Sciatic nerve (tissue), 2 donors: ENCODE data around the gene NTRK2. TPM values are rescaled to one million over a fixed set of nuclear protein-coding genes. Genes with fewer than 3 reads are reported as not detected.
A peak's percentile ranks its signal among the peaks of the same experiment; 100 is the strongest.

Experiments used
- ATAC-seq: fragments of 200-7000 bp; cut with Tn5 transposase; one replicate; pipeline ENCODE4 v1.9.1; 2020; ENCODE audit warnings: mild to moderate bottlenecking, moderate library complexity
- DNase-seq: peaks from one replicate; pipeline ENCODE4 v3.0.0-alpha.2; 2020; ENCODE audit warnings: low spot score
- intact Hi-C: fragments of 100-400 bp; cut with DNase I; formaldehyde crosslinking; loops from one replicate; pipeline ENCODE4 v1.14.2; 2022
- total RNA-seq: library from RNA; stranded (reverse); fragmentation: NEBNext Ultra II Directional; extraction: Animal tissue kit (Norgen Biotek cat#: 25700); gene quantifications from one replicate; pipeline ENCODE4 v1.2.1, GENCODE V29; 2021
- donor health status: DM: no; HTN: no; CAD: no.
- donor health status: DM: no; HTN: no; CAD: no.

Gene NTRK2
- total RNA-seq, 1 donor from 2014 or later, result 75.0 TPM

DNA sequence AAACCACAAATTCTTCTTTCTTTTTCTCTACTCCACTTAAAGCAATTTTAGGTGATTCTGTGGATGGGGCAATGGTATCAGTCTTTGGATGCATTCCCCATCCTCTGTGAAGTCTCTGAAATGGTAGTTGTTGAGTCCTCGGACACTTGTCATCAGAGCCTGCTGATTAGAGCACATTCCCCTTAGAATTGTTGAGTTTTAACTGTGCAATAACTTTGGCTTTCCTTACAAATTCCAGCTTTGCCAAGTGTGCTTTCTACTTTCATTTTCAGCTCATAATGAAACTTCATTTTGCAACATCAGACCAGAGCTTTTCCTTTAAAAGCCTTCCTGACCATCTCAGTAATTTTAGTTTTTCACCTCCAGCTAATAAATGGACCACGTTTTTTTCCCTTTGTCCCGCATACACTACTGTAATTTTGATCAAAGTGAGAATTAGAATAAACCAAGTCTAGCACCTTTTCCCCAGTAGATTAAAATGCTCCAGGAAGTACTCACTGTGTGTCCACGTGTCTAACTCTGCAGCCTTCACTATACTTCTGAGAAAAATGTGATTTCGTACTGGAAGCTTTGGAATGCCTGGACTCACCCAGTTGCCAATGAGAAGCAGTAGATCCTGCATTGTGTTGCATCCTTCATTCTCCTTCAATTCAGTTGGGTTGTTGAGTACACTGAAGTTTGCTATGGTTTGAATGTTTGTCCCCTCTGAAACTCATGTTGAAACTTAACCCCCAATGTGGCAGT, 135.6 kb downstream of the NTRK2 start:
- intact Hi-C loops, result no loop called here
- ATAC-seq, result peak; percentile 65

DNA sequence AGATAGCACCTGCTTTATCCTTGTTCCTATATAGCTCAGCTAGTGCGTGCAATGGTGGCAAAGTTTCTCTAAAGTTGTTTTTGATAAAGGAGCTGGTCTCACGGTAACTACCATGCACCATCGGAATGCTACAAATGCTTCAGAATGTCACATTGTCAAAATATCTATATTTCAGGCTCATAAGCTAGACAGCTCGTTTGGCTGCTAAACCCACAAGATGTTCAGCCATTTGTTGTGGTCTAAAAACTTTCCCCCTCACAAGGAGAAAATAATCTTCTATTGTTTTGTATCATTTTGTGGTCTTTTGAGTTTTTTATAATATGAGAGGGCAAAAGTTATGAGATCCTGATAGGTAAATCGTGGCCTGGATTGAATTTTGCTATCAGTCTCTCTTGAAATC, 137.9 kb downstream of the NTRK2 start:
- DNase-seq, result no peak
- intact Hi-C loops, result no loop called here
- ATAC-seq, result no peak

More for the DNA sequence above, 135.6 kb downstream of the NTRK2 start:
- DNase-seq, result no peak

DNA sequence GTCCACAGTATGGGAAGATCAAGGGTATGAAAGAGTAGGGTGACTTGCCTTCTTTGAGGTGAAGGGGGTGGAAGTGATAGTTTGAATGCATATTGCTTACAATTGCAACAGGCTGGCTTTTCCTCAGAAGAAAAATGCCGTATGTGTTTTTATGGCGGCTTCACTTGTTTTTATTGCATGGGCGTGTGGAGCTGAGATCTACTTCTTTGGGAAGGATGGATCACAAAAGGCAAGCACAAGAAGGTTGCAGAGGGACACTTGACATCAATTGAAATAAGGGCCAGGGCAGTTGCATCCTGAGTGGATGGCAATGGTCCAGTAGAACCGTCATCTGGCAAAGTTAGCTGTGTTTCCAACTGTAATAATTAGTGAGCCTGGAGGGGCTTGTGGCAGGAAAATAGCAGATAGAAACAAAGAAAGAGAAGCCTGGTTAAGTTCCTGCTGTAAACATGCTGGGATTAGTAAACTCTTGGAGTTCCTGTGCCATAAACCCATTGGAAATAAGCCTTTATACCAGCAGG, 138.4 kb downstream of the NTRK2 start:
- intact Hi-C loops, result no loop called here
- ATAC-seq (no peak), DNase-seq (no peak)

DNA sequence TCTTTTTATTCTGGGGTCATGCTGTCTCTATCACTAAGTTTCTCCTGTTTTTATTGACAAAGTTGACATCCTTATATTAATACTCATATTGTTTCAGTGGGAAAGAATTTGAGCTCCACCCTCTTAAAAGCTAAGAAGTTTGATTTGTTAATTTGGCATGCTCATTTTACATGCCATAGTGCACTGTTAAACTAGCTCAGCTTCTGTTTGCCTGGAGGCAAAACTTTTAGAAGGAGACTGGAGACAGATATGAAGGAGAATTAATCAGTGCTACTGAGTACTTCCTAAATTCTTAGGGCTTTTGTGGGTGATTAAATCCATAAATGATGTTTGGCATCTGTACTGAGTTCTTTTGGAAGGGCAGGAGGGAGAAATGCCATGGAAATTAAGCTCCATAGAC, 138.9 kb downstream of the NTRK2 start:
- ATAC-seq (no peak), DNase-seq (no peak)
- intact Hi-C loops, result no loop called here

DNA sequence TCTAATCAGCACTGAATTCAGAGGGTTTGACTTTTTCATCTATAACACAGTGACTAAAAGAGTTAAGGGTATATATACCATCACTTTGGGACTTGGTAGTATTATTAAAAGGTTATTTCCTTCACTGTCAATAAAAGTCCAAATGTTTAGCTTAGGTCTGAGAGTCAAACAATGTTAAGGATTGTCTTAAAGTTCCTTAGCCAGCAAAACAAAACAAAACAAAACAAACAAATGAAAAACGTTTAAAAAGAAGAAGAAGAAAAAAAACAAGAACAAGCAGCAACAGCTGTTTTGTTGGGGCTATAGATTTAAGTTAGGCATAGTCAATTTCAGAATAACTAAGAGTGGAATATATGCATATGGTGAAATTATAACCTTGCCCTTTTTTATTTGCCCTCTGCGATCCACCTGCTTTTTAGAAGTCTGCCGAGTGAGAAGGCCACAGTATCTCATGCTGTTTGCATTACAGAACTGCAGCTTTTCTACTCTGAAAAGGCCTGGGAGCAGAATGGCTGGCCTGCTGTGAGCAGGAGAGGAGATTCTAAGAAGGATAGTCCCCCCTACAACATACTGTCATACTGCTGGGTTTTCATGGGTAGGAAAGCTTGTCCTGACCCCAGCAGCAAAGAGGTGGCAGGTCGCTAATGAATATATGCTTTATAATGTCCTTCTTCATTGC, 141.7 kb downstream of the NTRK2 start:
- ATAC-seq (no peak), DNase-seq (no peak)
- intact Hi-C loops, result no loop called here

- DNase-seq, result no peak
- intact Hi-C loops, result no loop called here
- no peak for ATAC-seq
Measured at GRCh38 chr9:84811751-84812074, 142.2 kb downstream of the NTRK2 start.

GRCh38 chr9:84812355-84812754, 142.8 kb downstream of the NTRK2 start:
- intact Hi-C loops, result no loop called here
- DNase-seq (no peak), ATAC-seq (no peak)

DNA sequence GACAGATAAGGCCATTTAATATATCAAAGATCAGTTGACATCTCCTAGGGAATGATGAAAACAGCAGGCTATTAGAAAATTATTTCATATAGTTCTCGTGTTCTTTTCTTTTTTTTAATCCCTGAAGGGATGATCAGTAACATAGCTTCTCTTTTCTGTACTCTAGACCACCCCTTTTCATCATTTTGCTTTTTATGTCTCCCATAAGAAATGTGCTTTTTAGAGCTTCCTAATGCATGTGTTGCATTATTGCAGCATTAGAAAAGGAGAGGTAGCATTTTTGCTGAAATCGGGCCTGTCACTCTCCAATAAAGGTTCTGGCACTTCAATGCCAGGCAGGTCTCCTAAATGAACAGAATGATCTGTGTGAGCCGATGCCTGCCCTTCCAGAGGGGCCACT, 143.3 kb downstream of the NTRK2 start:
- intact Hi-C loops, result no loop called here
- no peak for ATAC-seq
- no peak for DNase-seq

DNA sequence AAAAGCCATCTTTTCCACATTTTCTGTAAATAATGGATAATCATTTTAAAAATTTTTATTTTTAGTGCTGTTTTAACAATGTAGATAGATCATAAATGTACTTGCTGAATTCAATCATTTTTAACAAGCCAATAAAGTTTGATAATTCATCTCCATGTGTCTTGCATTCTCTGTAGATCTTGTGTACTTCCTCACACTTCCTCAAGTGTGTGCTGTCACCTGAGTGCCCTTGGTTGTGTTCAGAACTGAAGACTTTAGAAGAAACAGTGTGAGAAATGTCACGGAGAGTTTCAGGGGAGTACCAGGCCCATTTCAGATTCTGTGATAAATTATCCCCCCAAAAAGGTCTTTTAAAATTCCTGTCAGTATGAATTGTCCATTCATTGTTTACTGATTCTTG, 146.0 kb downstream of the NTRK2 start:
- DNase-seq, result no peak
- intact Hi-C loops, result no loop called here
- ATAC-seq, result no peak

- DNase-seq (no peak), ATAC-seq (no peak)
- intact Hi-C loops, result no loop called here
Measured at GRCh38 chr9:84817038-84817437, 147.5 kb downstream of the NTRK2 start.

GRCh38 chr9:84818791-84819190, 149.3 kb downstream of the NTRK2 start:
- intact Hi-C loops, result no loop called here
- ATAC-seq (no peak), DNase-seq (no peak)

DNA sequence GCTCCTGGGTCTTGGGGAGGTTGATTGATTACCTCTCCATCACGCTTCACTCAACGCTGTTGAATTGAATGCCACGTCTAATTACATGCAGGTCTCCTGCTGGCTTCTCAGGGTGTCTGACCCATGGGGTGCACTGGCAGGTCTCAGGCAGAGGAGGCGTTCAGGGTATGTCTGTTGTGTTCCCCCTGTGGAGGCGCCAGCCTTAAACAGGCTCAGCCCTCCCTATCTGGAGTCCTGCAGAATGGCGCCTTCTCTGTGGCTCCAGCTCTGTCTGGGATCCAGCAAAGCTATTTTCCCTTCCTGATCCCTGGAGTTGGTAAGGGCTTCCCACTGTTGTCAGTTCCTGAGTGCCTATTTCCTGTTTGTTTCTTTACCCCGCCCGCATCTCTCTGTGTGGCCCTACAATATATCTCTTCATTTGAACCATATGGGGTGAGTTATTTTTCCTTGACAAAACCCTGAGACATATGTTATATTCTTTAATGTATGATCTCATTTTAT, 150.0 kb downstream of the NTRK2 start:
- ATAC-seq (no peak), DNase-seq (no peak)
- intact Hi-C loops, result no loop called here

DNA sequence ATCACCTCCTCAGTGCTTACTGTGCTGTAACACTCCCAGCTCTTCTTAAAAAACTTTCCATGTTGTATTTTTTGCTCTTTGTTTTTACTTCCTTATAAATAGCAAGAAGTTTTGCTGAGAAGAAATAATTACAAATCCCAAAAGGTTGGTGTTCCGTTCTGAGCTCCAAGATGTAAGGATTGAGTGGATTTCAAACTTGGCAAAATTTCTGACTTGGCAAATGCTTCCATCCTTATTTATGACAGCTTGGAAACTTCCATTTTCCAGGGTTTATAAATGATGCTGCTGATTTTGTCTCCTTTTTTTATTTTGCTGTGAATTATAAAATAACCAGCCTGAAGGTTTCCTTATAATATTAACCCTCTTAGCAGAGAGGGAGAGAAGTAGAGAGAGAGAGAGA, 151.9 kb downstream of the NTRK2 start:
- no peak for DNase-seq
- no peak for ATAC-seq
- intact Hi-C loops, result no loop called here

- DNase-seq (no peak), ATAC-seq (peak; percentile 14)
- intact Hi-C loops, result no loop called here
Measured at GRCh38 chr9:84822589-84823233, 153.2 kb downstream of the NTRK2 start.

DNA sequence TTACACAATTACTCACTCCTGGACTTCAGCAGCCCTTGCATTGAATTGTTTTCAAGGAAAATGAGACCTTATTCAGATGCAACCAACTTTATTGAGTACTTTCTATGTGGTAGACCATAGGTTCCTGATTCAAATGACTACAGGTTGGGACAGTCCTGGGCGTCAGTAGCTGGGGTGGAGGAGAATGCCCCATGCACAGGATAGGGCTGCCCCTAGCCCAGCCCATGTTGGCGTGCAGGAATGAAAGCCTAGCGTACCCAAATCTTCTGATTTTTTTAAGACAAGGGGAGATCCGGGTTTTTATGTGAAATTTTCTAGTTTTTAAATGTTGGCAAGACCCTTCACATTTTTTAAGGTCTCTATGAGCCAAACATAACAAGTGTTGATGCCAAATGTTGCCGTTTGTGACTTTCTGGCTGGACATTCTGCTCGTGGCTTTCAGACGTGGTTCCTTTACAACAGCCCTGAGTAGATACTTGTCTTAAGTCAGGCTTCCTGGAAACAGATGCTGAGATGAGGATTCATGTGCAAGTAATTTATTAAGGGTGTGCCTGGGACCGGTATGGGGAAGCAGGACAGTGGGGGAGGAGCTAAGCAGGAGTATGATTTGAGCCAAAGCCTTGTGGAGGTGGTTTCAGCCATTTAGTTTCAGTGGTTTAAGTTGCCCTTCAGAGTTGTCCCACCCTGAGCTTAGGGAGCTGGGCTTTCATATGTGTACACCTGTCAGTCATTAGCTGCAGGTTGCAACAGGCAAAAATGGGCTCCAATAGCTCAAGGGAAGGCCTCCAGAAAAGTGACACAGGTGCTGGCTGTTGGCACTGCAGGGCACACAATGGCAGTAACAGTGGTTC, 154.1 kb downstream of the NTRK2 start:
- DNase-seq, result no peak
- peak; percentile 87 for ATAC-seq
- intact Hi-C loops, result no loop called here

DNA sequence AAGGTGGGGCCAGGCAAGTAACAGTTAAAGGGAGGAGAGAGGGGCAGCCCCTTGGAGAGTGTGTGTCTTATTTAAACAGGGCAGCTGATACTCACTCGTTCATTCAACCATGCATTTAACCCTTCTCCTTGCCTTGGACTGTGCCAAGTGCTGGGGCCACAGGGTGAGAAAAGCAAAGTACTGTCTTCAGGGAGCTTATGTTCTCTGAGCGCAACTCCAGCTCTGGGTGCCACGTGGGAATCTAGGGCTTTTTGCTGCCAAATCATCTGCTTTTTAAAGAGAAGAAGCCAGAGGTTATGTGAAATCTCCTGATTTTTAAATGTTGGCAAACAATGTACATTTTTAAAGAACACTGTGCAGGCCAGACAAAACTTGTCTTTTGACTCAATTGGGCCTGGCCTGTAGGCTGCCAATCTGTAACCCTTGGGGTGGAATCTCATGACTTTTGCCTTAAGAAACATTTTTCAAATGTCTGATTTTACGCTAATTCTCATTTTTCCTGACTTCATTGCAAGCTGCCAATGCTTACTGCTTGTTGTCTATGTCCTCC, 157.8 kb downstream of the NTRK2 start:
- DNase-seq, result no peak
- ATAC-seq, result peak; percentile 70
- intact Hi-C loops, result no loop called here

GRCh38 chr9:84828046-84828445, 158.5 kb downstream of the NTRK2 start:
- ATAC-seq, result no peak
- DNase-seq, result no peak
- intact Hi-C loops, result no loop called here

DNA sequence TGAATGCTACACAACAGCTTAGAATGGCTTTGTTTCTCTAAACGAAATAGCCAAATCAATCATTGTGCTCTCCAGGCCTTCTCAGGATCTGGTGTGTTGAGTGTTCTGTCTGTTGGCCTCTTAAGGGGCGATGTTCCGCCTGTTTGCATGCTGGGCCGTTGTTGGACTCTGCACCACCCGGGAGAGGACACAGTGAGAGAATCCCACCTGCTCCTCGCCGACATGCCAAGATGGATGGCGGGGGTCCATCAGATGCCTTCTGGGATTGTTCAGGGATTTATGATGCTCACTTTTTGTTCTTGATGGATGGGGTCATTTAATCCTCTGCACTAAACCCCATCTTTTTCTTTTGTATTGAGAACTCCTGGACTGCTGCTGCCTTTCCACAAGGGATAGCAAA, 159.9 kb downstream of the NTRK2 start:
- DNase-seq (no peak), ATAC-seq (no peak)
- intact Hi-C loops, result no loop called here
